Esophagus (tissue), 2 donors: Measurements from ENCODE around the gene PAFAH2. TPM values are rescaled to one million over a fixed set of nuclear protein-coding genes. Genes with fewer than 3 reads are reported as not detected.

Experiments
- H3K27ac ChIP-seq, 2 donors: one replicate each; pipeline ENCODE4 v1.5.1; 2013; ENCODE audit warnings: low read depth in 2 of 2, mild to moderate bottlenecking in 2 of 2, inconsistent platforms in 1 of 2, low read length in 1 of 2, moderate library complexity in 1 of 2
- H3K27me3 ChIP-seq, 2 donors: one replicate each; pipeline ENCODE4 v1.6.1; 2013; ENCODE audit warnings: low read length in 2 of 2, control low read depth in 1 of 2, mild to moderate bottlenecking in 1 of 2; ENCODE audit not compliant: insufficient read depth in 2 of 2, control insufficient read depth in 1 of 2
- H3K36me3 ChIP-seq, 2 donors: one replicate each; pipeline ENCODE4 v1.6.1; 2013; ENCODE audit warnings: low read length in 1 of 2; ENCODE audit not compliant: control insufficient read depth in 2 of 2, insufficient read depth in 2 of 2
- H3K4me1 ChIP-seq, 2 donors: one replicate each; pipeline ENCODE4 v1.6.1; 2013; ENCODE audit warnings: low read length in 1 of 2; ENCODE audit not compliant: control insufficient read depth in 2 of 2, insufficient read depth in 2 of 2
- H3K4me3 ChIP-seq, 2 donors: one replicate each; pipeline ENCODE4 v1.5.1; 2013; ENCODE audit warnings: low read length in 2 of 2, mild to moderate bottlenecking in 2 of 2, low read depth in 1 of 2, moderate library complexity in 1 of 2
- H3K9me3 ChIP-seq, 2 donors: one replicate each; pipeline ENCODE4 v1.6.1; 2013; ENCODE audit warnings: mild to moderate bottlenecking in 2 of 2, low read depth in 1 of 2, low read length in 1 of 2, moderate library complexity in 1 of 2; ENCODE audit not compliant: control insufficient read depth in 2 of 2, insufficient read depth in 1 of 2
- WGBS, 2 donors: extraction: QIAGEN DNeasy Blood & Tissue Kit; methylation state at CpG; one replicate each; pipeline ENCODE4 v1.1.7; 2013; 5-methylcytosine and 5-hydroxymethylcytosine counted together
- polyA plus RNA-seq, 2 donors: library from polyadenylated mRNA; stranded (reverse); fragments of 200-250 nt; gene quantifications; one replicate each; pipeline ENCODE4 v1.2.3, GENCODE V29; 2013
- donor health status: healthy with polysubstance abuse.
- donor health status: Bipolar disorder and iron deficiency.

The PAFAH2 gene
- polyA plus RNA-seq, 2 donors: 5.7 to 5.8 TPM

GRCh38 chr1:25927521-25928265 lies 70.2 kb downstream of the PAFAH2 start:
- Histone ChIP-seq H3K4me3 (no peak overlapping the region), H3K36me3 (no peaks in the 10 kb centered on the region), H3K9me3 (no peaks in the 10 kb centered on the region), H3K27ac (no peak overlapping the region), H3K4me1 (peaks cover under 1 to 5% of the 10 kb centered on the region in 2 donors), H3K27me3 (no peaks in the 10 kb centered on the region)
- WGBS, 2 donors: 87 to 92% methylated on average over 5 of the region's 5 CpGs

- Histone ChIP-seq H3K9me3 (no peaks in the 10 kb centered on the region), H3K36me3 (no peaks in the 10 kb centered on the region), H3K4me3 (no peak overlapping the region), H3K27me3 (no peaks in the 10 kb centered on the region), H3K4me1 (peaks cover 3 to 7% of the 10 kb centered on the region in 2 donors), H3K27ac (no peak overlapping the region)
- WGBS, 2 donors: 81 to 83% methylated on average over 13 of the region's 13 CpGs
Observed at GRCh38 chr1:25926731-25927496, 70.9 kb downstream of the PAFAH2 start.

- Histone ChIP-seq H3K36me3 (no peaks in the 10 kb centered on the region), H3K27ac (no peak overlapping the region), H3K27me3 (no peaks in the 10 kb centered on the region), H3K9me3 (no peaks in the 10 kb centered on the region), H3K4me1 (peaks cover 3 to 7% of the 10 kb centered on the region in 2 donors), H3K4me3 (no peak overlapping the region)
- 63 to 72% methylated on average over 2 of the region's 2 CpGs for WGBS, 2 donors
Observed at GRCh38 chr1:25924454-25924853, 73.4 kb downstream of the PAFAH2 start.

DNA sequence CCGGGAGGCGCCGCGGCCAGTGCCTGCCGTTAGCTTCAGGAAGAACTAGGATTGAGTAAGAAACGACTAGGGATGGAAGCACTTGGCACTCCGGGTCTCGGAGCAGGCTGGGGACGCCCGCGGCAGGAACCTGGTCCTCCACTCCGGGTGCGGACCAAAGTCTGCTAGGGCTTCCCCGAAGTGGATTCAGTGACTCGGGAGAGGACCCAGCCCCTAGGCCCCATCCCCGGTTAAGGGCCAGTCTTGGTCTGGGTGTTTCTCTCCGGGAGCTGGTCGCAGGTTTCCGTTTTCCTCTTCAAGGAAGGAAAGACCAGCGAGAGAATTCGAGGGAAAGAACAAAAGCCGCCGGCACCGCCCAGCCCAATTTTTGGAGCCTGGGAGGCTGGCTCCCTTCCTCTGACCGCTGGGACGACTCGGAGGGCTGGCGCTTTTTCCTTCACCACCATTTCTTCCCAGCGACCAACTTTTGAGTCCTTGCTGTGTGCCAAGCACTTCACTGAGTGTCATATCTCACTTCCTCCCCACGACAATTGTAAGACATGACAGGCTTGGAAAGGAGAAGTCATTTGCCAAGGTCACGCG lies 74.8 kb downstream of the PAFAH2 start:
- no peaks in the 10 kb centered on the region for H3K9me3 ChIP-seq
- WGBS, 2 donors: 1 to 2% methylated on average over 32 of the region's 32 CpGs
- H3K36me3 ChIP-seq: no peaks in the 10 kb centered on the region
- H3K27me3 ChIP-seq: no peaks in the 10 kb centered on the region
- peak overlapping the region; percentile 50 to 63 for H3K4me3 ChIP-seq
- peaks cover 3% of the 10 kb centered on the region in 2 donors for H3K4me1 ChIP-seq
- peak overlapping the region; percentile 75 to 86 for H3K27ac ChIP-seq

- Histone ChIP-seq H3K4me1 (peaks cover 3% of the 10 kb centered on the region in 2 donors), H3K27me3 (no peaks in the 10 kb centered on the region), H3K4me3 (peak overlapping the region; percentile 50 to 63), H3K27ac (peak overlapping the region; percentile 75 to 86), H3K9me3 (no peaks in the 10 kb centered on the region), H3K36me3 (no peaks in the 10 kb centered on the region)
- 9 to 10% methylated on average over 48 to 49 of the region's 49 CpGs for WGBS, 2 donors
Observed at GRCh38 chr1:25922056-25922970, 75.5 kb downstream of the PAFAH2 start.

- 91% methylated on average over 11 of the region's 11 CpGs for WGBS, 2 donors
- no peaks in the 10 kb centered on the region for H3K36me3 ChIP-seq
- no peak overlapping the region for H3K4me3 ChIP-seq
- no peaks in the 10 kb centered on the region for H3K9me3 ChIP-seq
- H3K27ac ChIP-seq: no peak overlapping the region
- H3K27me3 ChIP-seq: no peaks in the 10 kb centered on the region
- H3K4me1 ChIP-seq: peaks cover 3% of the 10 kb centered on the region in 2 donors
Observed at GRCh38 chr1:25918615-25919014, 79.2 kb downstream of the PAFAH2 start.

- no peaks in the 10 kb centered on the region for H3K9me3 ChIP-seq
- H3K27ac ChIP-seq: no peak overlapping the region
- H3K36me3 ChIP-seq: no peaks in the 10 kb centered on the region
- H3K4me1 ChIP-seq: peaks cover 3% of the 10 kb centered on the region in 2 donors
- 39 to 56% methylated on average over 5 of the region's 5 CpGs for WGBS, 2 donors
- no peak overlapping the region for H3K4me3 ChIP-seq
- no peaks in the 10 kb centered on the region for H3K27me3 ChIP-seq
Observed at GRCh38 chr1:25917996-25918395, 79.9 kb downstream of the PAFAH2 start.

GRCh38 chr1:25916460-25916859 lies 81.4 kb downstream of the PAFAH2 start:
- H3K27me3 ChIP-seq: no peaks in the 10 kb centered on the region
- WGBS, 2 donors: 94% methylated on average over 2 of the region's 2 CpGs
- H3K36me3 ChIP-seq: no peaks in the 10 kb centered on the region
- no peaks in the 10 kb centered on the region for H3K4me1 ChIP-seq
- H3K9me3 ChIP-seq: no peaks in the 10 kb centered on the region
- no peak overlapping the region for H3K4me3 ChIP-seq
- H3K27ac ChIP-seq: no peak overlapping the region
